Mesodermal cell (in vitro differentiated cells): ENCODE measurements around the gene AFAP1.

Source experiments
- H3K27ac ChIP-seq: 2 replicates; pipeline ENCODE4 v1.7.0; 2013; ENCODE audit warnings: mild to moderate bottlenecking, low read depth, low read length, moderate library complexity; ENCODE audit not compliant: severe bottlenecking
- H3K36me3 ChIP-seq: 2 replicates; pipeline ENCODE4 v1.7.1; 2013; ENCODE audit warnings: mild to moderate bottlenecking, low read length, moderate library complexity; ENCODE audit not compliant: control insufficient read depth, insufficient read depth
- H3K4me1 ChIP-seq: one replicate; pipeline ENCODE4 v1.7.1; 2013; ENCODE audit warnings: mild to moderate bottlenecking, low read length; ENCODE audit not compliant: insufficient read depth, control insufficient read depth, poor library complexity, severe bottlenecking
- H3K4me3 ChIP-seq: 2 replicates; pipeline ENCODE4 v1.7.0; 2013; ENCODE audit warnings: low read length, control low read depth, mild to moderate bottlenecking; ENCODE audit not compliant: insufficient read depth, poor library complexity, severe bottlenecking; ENCODE audit errors: extremely low read depth
- H3K9me3 ChIP-seq: 2 replicates; pipeline ENCODE4 v1.7.1; 2013; ENCODE audit warnings: mild to moderate bottlenecking, low read length, moderate library complexity; ENCODE audit not compliant: control insufficient read depth
- WGBS, 2 experiments: methylation state at CpG; one replicate each; pipeline ENCODE4 v1.1.5; 2013; ENCODE audit warnings: missing lambda C conversion rate in 2 of 2; ENCODE audit not compliant: insufficient coverage in 2 of 2; 5-methylcytosine and 5-hydroxymethylcytosine counted together

The AFAP1 gene

DNA sequence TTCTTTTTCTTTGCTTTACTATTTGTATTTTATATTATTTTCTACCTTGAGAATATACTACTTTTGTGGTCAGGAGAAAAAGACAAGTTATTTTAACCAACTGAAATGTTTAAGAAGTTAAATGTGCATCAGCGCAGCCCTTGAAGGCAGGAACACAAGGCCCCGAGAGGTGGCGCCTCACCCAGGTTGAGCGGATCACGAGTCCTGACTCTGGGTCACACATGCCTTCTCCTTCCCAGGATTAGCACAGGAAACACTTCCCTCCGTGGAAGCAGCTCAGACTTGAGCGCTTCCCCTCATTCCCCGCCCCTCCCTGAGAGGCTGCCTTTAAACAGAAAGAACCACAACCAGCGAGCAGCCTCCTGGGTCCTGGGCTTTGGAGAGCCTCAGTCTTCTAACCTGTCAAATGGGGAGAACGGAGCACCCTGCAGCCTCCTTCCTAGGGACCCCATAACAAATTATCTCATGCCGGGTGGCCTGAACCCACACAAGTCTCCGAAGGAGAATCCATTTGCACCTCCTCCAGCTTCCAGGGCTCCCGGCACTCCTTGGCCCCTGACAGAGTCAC is 217.6 kb downstream of the AFAP1 start:
- no peaks in the 10 kb centered on the region for H3K4me1 ChIP-seq
- 87 to 88% methylated on average over 11 to 12 of the region's 13 CpGs for WGBS, 2 experiments
- H3K36me3 ChIP-seq, result no peaks in the 10 kb centered on the region
- H3K9me3 ChIP-seq, result no peaks in the 10 kb centered on the region
- no peak overlapping the region for H3K4me3 ChIP-seq
- no peak overlapping the region for H3K27ac ChIP-seq

GRCh38 chr4:7719354-7720174 is 220.1 kb downstream of the AFAP1 start:
- 26 to 29% methylated on average over 14 to 27 of the region's 33 CpGs for WGBS, 2 experiments
- H3K4me3 ChIP-seq, result no peak overlapping the region
- H3K36me3 ChIP-seq, result no peaks in the 10 kb centered on the region
- no peaks in the 10 kb centered on the region for H3K4me1 ChIP-seq
- no peaks in the 10 kb centered on the region for H3K9me3 ChIP-seq
- H3K27ac ChIP-seq, result no peak overlapping the region

- H3K9me3 ChIP-seq, result peaks cover 6% of the 10 kb centered on the region
- H3K36me3 ChIP-seq, result no peaks in the 10 kb centered on the region
- no peaks in the 10 kb centered on the region for H3K4me1 ChIP-seq
- 59 to 65% methylated on average over 22 to 24 of the region's 24 CpGs for WGBS, 2 experiments
- H3K4me3 ChIP-seq, result no peak overlapping the region
- no peak overlapping the region for H3K27ac ChIP-seq
Measured at GRCh38 chr4:7717946-7718490, 221.6 kb downstream of the AFAP1 start.

GRCh38 chr4:7717161-7717560 is 222.5 kb downstream of the AFAP1 start:
- 92 to 94% methylated on average over 11 of the region's 11 CpGs for WGBS, 2 experiments
- Histone ChIP-seq H3K4me3 (no peak overlapping the region), H3K9me3 (peaks cover 6% of the 10 kb centered on the region), H3K36me3 (no peaks in the 10 kb centered on the region), H3K4me1 (no peaks in the 10 kb centered on the region), H3K27ac (no peak overlapping the region)

- Histone ChIP-seq H3K36me3 (no peaks in the 10 kb centered on the region), H3K4me3 (no peak overlapping the region), H3K27ac (no peak overlapping the region), H3K9me3 (peaks cover 6% of the 10 kb centered on the region), H3K4me1 (no peaks in the 10 kb centered on the region)
- 70 to 77% methylated on average over 4 to 5 of the region's 6 CpGs for WGBS, 2 experiments
Measured at GRCh38 chr4:7716010-7716721, 223.5 kb downstream of the AFAP1 start.

GRCh38 chr4:7715271-7716009 is 224.2 kb downstream of the AFAP1 start:
- Histone ChIP-seq H3K9me3 (peaks cover 6% of the 10 kb centered on the region), H3K27ac (no peak overlapping the region), H3K36me3 (no peaks in the 10 kb centered on the region), H3K4me3 (no peak overlapping the region), H3K4me1 (no peaks in the 10 kb centered on the region)
- 85 to 93% methylated on average over 11 of the region's 11 CpGs for WGBS, 2 experiments

DNA sequence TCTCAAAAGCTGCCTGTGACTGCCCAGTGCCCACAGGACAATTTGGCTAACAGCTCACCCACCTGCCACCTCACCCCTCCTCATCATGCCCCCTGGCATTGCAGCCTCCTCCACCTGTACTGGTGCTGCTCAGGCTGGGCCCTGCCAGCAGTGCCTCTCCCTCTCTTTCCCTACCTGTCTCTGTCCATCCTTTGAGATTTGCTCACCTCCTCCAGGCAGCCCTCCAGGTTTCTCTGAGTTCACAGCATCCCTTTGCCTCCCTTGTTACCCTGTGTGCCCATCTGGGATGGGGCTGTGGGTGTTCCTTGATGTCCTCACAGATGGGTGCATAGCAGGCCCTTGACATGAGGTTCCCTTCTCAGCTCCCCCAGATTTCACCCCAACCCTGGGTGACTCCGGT is 224.9 kb downstream of the AFAP1 start:
- no peak overlapping the region for H3K27ac ChIP-seq
- 92 to 100% methylated on average over 1 of the region's 1 CpG for WGBS, 2 experiments
- no peaks in the 10 kb centered on the region for H3K4me1 ChIP-seq
- H3K36me3 ChIP-seq, result no peaks in the 10 kb centered on the region
- no peak overlapping the region for H3K4me3 ChIP-seq
- peaks cover 6% of the 10 kb centered on the region for H3K9me3 ChIP-seq

- Histone ChIP-seq H3K4me3 (no peak overlapping the region), H3K9me3 (peaks cover 6% of the 10 kb centered on the region), H3K27ac (no peak overlapping the region), H3K36me3 (no peaks in the 10 kb centered on the region), H3K4me1 (no peaks in the 10 kb centered on the region)
- WGBS, 2 experiments, result 96 to 97% methylated on average over 17 to 18 of the region's 20 CpGs
Measured at GRCh38 chr4:7714176-7714575, 225.5 kb downstream of the AFAP1 start.

DNA sequence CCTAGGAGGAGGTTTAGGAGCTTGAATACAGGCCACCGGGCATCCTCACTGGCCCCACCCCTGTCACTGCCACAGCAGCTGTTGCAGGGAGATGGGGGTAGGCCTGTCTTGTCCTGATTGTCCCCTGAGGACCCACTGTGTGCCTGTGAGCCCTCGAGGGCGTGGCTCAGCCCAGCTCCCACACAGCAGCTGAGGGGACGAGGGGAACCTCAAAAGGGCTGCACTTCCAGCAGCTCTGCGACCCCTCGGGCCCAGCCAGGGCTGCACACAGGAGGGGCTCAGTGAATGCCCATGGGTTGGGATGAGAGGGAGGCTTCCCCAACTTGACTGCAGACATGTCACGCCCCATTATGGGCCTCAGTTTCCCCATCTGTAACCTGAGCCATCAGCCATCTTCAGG is 225.9 kb downstream of the AFAP1 start:
- WGBS, 2 experiments, result 87 to 94% methylated on average over 7 of the region's 7 CpGs
- Histone ChIP-seq H3K9me3 (peaks cover 6% of the 10 kb centered on the region), H3K36me3 (no peaks in the 10 kb centered on the region), H3K4me1 (no peaks in the 10 kb centered on the region), H3K27ac (no peak overlapping the region), H3K4me3 (no peak overlapping the region)

GRCh38 chr4:7712021-7712671 is 227.5 kb downstream of the AFAP1 start:
- H3K36me3 ChIP-seq, result no peaks in the 10 kb centered on the region
- no peaks in the 10 kb centered on the region for H3K4me1 ChIP-seq
- H3K9me3 ChIP-seq, result peaks cover 6% of the 10 kb centered on the region
- 95% methylated on average over 18 to 19 of the region's 19 CpGs for WGBS, 2 experiments
- no peak overlapping the region for H3K27ac ChIP-seq
- no peak overlapping the region for H3K4me3 ChIP-seq
